Epithelial cell of proximal tubule (primary cell): Measurements from ENCODE around the gene COP1. TPM values are rescaled to one million over a fixed set of nuclear protein-coding genes. Genes with fewer than 3 reads are reported as not detected.

Source experiments
- DNase-seq: peaks from one replicate; pipeline ENCODE4 v3.0.0-alpha.2; 2011; ENCODE audit warnings: low read depth
- H3K4me3 ChIP-seq: 2 replicates; pipeline ENCODE4 v1.5.1; 2011; ENCODE audit warnings: low read depth, mild to moderate bottlenecking, low read length
- CTCF ChIP-seq: conservative IDR thresholded peaks from 2 replicates; pipeline ENCODE4 v1.5.1; 2012; ENCODE audit warnings: low read depth, mild to moderate bottlenecking, low read length
- total RNA-seq: library from RNA; depleted of rRNA; stranded (reverse); fragments of >200 nt; gene quantifications from 2 replicates; pipeline ENCODE4 v1.2.3, GENCODE V29; 2015

COP1 gene
- total RNA-seq, 1 donor from 2014 or later = 47.4 TPM

DNA sequence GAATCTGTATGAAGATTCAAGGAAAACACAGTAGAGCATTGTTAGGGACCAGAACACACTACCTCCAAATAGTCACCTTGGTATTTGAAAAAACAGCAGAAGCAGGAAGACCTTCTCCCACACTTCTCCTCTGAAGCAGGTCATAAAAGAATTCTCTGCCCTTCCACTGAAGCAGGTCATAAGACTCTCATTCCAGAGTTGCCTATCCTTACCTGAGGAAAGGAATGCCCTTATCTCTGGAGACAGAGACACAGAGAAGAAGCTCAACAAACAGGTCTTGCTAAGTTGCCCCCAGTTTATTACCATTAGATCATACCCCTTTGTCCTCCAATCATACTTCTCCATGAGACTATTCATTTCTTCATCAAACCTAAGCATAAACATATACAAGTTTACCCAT lies 237.9 kb downstream of the COP1 start:
- no peak for TF ChIP-seq CTCF
- no peak for DNase-seq
- no peak overlapping the region for H3K4me3 ChIP-seq

DNA sequence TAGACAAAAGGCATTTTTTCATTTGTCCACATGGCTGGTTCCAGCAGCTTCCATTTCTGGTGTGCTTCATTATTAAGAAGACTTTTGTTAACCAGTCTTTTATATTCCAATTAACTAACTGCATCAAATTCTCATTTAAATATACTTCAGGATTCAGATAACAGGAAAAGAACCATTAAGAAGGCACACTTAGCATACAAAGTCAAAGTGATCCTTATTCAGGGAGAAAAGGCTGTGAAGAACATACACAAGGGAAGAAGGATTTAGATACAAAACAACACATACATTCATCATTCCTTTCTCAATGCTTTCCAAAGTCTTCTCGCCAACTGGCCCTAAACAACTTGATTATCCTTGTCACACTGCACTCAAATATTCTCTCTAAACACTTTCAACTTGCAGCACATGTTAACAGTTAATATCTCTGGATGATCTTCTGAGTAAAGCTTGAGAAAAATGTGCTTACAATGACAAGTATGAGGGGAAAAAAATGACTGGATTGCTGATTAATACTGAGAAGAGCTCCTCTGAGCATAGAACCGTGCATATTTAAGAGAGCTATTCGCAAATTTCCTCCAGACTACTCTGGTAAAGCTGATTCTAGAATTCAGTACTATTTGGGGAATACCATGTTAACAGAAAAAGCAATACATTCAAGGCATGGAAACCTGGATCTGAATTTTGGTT lies 238.5 kb downstream of the COP1 start:
- TF ChIP-seq CTCF = no peak
- H3K4me3 ChIP-seq = no peak overlapping the region
- no peak for DNase-seq

DNA sequence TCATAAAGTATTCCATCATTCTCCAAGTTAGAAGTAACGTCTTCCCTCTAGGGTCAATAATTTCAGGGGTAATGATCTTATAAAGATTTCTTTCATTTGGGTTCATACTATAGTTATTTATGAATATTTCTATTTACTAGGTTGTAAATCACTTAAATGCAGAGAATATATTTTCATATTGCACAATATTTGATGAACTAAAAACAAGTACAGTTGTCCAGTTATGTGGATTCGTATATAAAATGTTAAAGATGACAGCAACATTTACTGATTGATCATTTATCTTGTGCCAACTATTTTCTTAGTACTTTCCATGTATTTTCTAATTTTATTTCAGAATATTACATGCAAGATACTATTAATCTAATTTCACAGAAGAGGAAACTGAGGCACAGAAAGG lies 243.3 kb downstream of the COP1 start:
- no peak for DNase-seq
- TF ChIP-seq CTCF = no peak
- no peak overlapping the region for H3K4me3 ChIP-seq

DNA sequence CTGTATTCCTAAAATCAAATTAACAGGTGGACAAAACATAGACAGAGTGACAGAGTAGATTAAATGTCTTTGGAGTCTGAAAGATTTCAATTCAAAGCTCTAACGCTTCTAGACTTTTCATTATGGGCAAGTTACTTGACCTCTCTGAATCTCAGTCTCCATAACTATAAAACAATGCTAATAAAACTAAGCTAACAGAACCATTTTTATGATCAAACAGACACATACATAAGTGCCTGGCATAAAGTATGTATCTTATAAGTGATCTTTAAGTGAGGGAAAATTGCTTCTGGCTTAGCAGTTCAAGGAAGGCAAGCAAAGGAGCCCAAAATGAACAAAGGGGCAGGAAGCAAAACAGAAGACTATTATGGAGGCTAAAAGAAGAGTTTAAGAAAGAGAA lies 246.9 kb downstream of the COP1 start:
- H3K4me3 ChIP-seq = no peak overlapping the region
- no peak for DNase-seq
- TF ChIP-seq CTCF = no peak

DNA sequence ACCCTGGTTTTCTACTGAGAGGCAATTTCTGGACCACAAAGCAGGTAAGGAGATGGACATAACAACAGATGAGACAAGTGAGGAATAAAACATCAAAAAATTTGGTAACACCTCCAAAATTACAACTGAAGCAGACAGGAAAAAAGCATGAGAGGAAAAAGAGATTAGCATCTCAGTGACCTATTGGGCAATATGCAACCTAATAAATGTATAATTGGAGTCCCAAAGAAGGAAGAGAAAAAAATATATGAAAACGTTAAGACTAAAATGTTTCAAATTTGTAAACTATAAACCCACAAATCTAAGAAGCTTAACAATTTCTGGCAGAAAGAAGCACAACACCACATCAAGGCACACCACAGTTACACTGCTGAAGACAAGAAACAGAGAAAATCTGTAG lies 255.5 kb downstream of the COP1 start:
- no peak for TF ChIP-seq CTCF
- DNase-seq = no peak
- H3K4me3 ChIP-seq = no peak overlapping the region

DNA sequence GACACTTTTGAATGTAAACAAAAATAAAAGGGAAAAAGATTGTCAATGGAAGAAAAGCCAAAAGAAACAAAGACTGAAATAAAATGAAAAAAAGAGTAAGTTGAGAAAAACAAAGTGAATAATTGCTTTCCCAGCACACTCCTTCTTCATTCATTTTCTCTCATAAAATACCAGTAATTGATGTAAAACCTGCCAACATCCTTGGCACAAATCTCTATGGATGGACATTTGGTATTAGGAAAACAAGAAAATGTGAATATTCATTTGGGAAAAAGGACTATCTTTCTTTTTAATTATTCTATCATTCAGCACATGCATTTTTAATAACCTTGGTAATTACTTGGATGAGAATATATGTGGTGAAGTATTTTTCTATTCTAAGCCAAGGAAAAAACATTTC lies 259.3 kb downstream of the COP1 start:
- TF ChIP-seq CTCF = no peak
- DNase-seq = no peak
- no peak overlapping the region for H3K4me3 ChIP-seq

- TF ChIP-seq CTCF = no peak
- no peak for DNase-seq
- no peak overlapping the region for H3K4me3 ChIP-seq
These were observed 262.5 kb downstream of the COP1 start for GRCh38 chr1:175944591-175944990.
